Large intestine (tissue), 3 donors: ENCODE results near the gene TMED9. TPM values are rescaled to one million over a fixed set of nuclear protein-coding genes. Genes with fewer than 3 reads are reported as not detected.
"Not testable (repeated sequence)": the region's sequence is repeated elsewhere in the genome, so short reads cannot be mapped to it uniquely, and the experiment has no call there.

Source experiments
- DNase-seq, 2 donors: peaks; one replicate each; pipeline versions ENCODE4 v3.0.0 to v3.0.0-alpha.2; 2013
- H3K27ac ChIP-seq: one replicate; pipeline ENCODE4 v1.5.1; 2013; ENCODE audit warnings: low read length
- H3K27me3 ChIP-seq: 2 replicates; pipeline ENCODE4 v1.6.1; 2013; ENCODE audit warnings: low read length; ENCODE audit not compliant: control insufficient read depth, insufficient read depth
- H3K36me3 ChIP-seq: 2 replicates; pipeline ENCODE4 v1.6.1; 2013; ENCODE audit warnings: low read length; ENCODE audit not compliant: control insufficient read depth, insufficient read depth
- H3K4me1 ChIP-seq: one replicate; pipeline ENCODE4 v1.6.1; 2013; ENCODE audit warnings: low read length; ENCODE audit not compliant: control insufficient read depth, insufficient read depth
- H3K4me3 ChIP-seq: one replicate; pipeline ENCODE4 v1.5.1; 2013; ENCODE audit warnings: low read length
- H3K9me3 ChIP-seq: one replicate; pipeline ENCODE4 v1.6.1; 2013; ENCODE audit warnings: mild to moderate bottlenecking, low read depth, low read length, moderate library complexity; ENCODE audit not compliant: control insufficient read depth
- WGBS: methylation state at CpG from one replicate; pipeline ENCODE4 v1.1.5; 2013; ENCODE audit warnings: low lambda C conversion rate; ENCODE audit not compliant: insufficient coverage; 5-methylcytosine and 5-hydroxymethylcytosine counted together
- polyA plus RNA-seq: library from polyadenylated mRNA; unstranded; fragments of 120-200 nt; gene quantifications from one replicate; pipeline ENCODE4 v1.2.1, GENCODE V29; 2013

Gene TMED9
- polyA plus RNA-seq, 1 donor = 119 TPM

- Histone ChIP-seq H3K27ac (peak overlapping the region; percentile 51), H3K4me3 (peak overlapping the region; percentile 84), H3K36me3 (peaks cover 17% of the 10 kb centered on the region), H3K9me3 (no peaks in the 10 kb centered on the region), H3K27me3 (no peaks in the 10 kb centered on the region), H3K4me1 (peaks cover 11% of the 10 kb centered on the region)
- peak in 1 of 2 donors; percentile 60 for DNase-seq
- WGBS = no CpG with 5 or more reads among the region's 72 CpGs
These were observed 38.2 kb upstream of the TMED9 start for GRCh38 chr5:177553671-177554429.

- WGBS = no CpG with 5 or more reads among the region's 49 CpGs
- H3K27ac ChIP-seq = peak within 1 kb of the TSS; percentile 51
- no peaks in the 10 kb centered on the region for H3K27me3 ChIP-seq
- H3K9me3 ChIP-seq = no peaks in the 10 kb centered on the region
- H3K4me1 ChIP-seq = peaks cover 11% of the 10 kb centered on the region
- peak; percentile 89 to 92 for DNase-seq
- peak within 1 kb of the TSS; percentile 84 for H3K4me3 ChIP-seq
- peaks cover 17% of the 10 kb centered on the region for H3K36me3 ChIP-seq
These were observed 37.4 kb upstream of the TMED9 start, which contains the start of gene FAM193B for GRCh38 chr5:177554474-177555111. TSS of gene FAM193B (minus strand) at chr5:177554563. CDS start at chr5:177554458, 105 bp downstream.

GRCh38 chr5:177555228-177555627, 36.8 kb upstream of the TMED9 start:
- no peak overlapping the region for H3K4me3 ChIP-seq
- WGBS = no CpG with 5 or more reads among the region's 2 CpGs
- peaks cover 15% of the 10 kb centered on the region for H3K36me3 ChIP-seq
- H3K27me3 ChIP-seq = no peaks in the 10 kb centered on the region
- H3K27ac ChIP-seq = no peak overlapping the region
- peaks cover 11% of the 10 kb centered on the region for H3K4me1 ChIP-seq
- no peaks in the 10 kb centered on the region for H3K9me3 ChIP-seq
- DNase-seq = no peak

GRCh38 chr5:177555665-177556064, 36.3 kb upstream of the TMED9 start:
- H3K9me3 ChIP-seq = no peaks in the 10 kb centered on the region
- no peak for DNase-seq
- H3K4me1 ChIP-seq = peaks cover 11% of the 10 kb centered on the region
- no peaks in the 10 kb centered on the region for H3K27me3 ChIP-seq
- H3K27ac ChIP-seq = no peak overlapping the region
- H3K36me3 ChIP-seq = peaks cover 11% of the 10 kb centered on the region
- no CpG with 5 or more reads among the region's 5 CpGs for WGBS
- H3K4me3 ChIP-seq = no peak overlapping the region

GRCh38 chr5:177557041-177557647, 34.9 kb upstream of the TMED9 start:
- peak; percentile 54 to 79 for DNase-seq
- Histone ChIP-seq H3K4me3 (no peak overlapping the region), H3K27me3 (no peaks in the 10 kb centered on the region), H3K27ac (peak overlapping the region; percentile 35), H3K9me3 (no peaks in the 10 kb centered on the region), H3K4me1 (peaks cover 11% of the 10 kb centered on the region), H3K36me3 (peaks cover 3% of the 10 kb centered on the region)
- WGBS = no CpG with 5 or more reads among the region's 4 CpGs

- WGBS = no CpG with 5 or more reads among the region's 5 CpGs
- no peaks in the 10 kb centered on the region for H3K27me3 ChIP-seq
- H3K4me3 ChIP-seq = no peak overlapping the region
- H3K36me3 ChIP-seq = no peaks in the 10 kb centered on the region
- H3K4me1 ChIP-seq = peaks cover 9% of the 10 kb centered on the region
- no peak overlapping the region for H3K27ac ChIP-seq
- H3K9me3 ChIP-seq = no peaks in the 10 kb centered on the region
- DNase-seq = no peak
These were observed 34.2 kb upstream of the TMED9 start for GRCh38 chr5:177557796-177558195.

- DNase-seq, H3K27me3 ChIP-seq, H3K4me1 ChIP-seq, H3K36me3 ChIP-seq, H3K4me3 ChIP-seq, H3K9me3 ChIP-seq, H3K27ac ChIP-seq: not testable (repeated sequence)
- WGBS = no CpG with 5 or more reads among the region's 8 CpGs
These were observed 32.5 kb upstream of the TMED9 start for GRCh38 chr5:177559446-177559941.

- no peak overlapping the region for H3K4me3 ChIP-seq
- 82% methylated on average over 3 of the region's 8 CpGs for WGBS
- no peak overlapping the region for H3K27ac ChIP-seq
- H3K27me3 ChIP-seq = peaks cover 2% of the 10 kb centered on the region
- no peaks in the 10 kb centered on the region for H3K9me3 ChIP-seq
- H3K4me1 ChIP-seq = no peaks in the 10 kb centered on the region
- H3K36me3 ChIP-seq = no peaks in the 10 kb centered on the region
- no peak for DNase-seq
These were observed 27.0 kb upstream of the TMED9 start for GRCh38 chr5:177565046-177565445.

GRCh38 chr5:177568326-177568725, 23.7 kb upstream of the TMED9 start:
- DNase-seq = no peak
- H3K27ac ChIP-seq = no peak overlapping the region
- H3K36me3 ChIP-seq = no peaks in the 10 kb centered on the region
- H3K27me3 ChIP-seq = peaks cover 2% of the 10 kb centered on the region
- H3K9me3 ChIP-seq = no peaks in the 10 kb centered on the region
- no peaks in the 10 kb centered on the region for H3K4me1 ChIP-seq
- WGBS = no CpG with 5 or more reads among the region's 7 CpGs
- H3K4me3 ChIP-seq = no peak overlapping the region

- Histone ChIP-seq H3K36me3 (no peaks in the 10 kb centered on the region), H3K4me3 (no peak overlapping the region), H3K9me3 (no peaks in the 10 kb centered on the region), H3K27me3 (peaks cover 2% of the 10 kb centered on the region), H3K27ac (no peak overlapping the region), H3K4me1 (no peaks in the 10 kb centered on the region)
- DNase-seq = no peak
- WGBS = no CpG with 5 or more reads among the region's 2 CpGs
These were observed 22.1 kb upstream of the TMED9 start for GRCh38 chr5:177569894-177570293.
